HG03280 (cell line): Measurements from ENCODE around the gene TBC1D5.
"Not testable (repeated sequence)": the region's sequence is repeated elsewhere in the genome, so short reads cannot be mapped to it uniquely, and the experiment has no call there.

ENCODE experiments used
- ATAC-seq: cut with Tn5 transposase; IDR thresholded peaks from one replicate; pipeline ENCODE4 v1.9.1; 2021; ENCODE audit warnings: mild to moderate bottlenecking, moderate library complexity; ENCODE audit not compliant: unreplicated experiment

The TBC1D5 gene, protein sequence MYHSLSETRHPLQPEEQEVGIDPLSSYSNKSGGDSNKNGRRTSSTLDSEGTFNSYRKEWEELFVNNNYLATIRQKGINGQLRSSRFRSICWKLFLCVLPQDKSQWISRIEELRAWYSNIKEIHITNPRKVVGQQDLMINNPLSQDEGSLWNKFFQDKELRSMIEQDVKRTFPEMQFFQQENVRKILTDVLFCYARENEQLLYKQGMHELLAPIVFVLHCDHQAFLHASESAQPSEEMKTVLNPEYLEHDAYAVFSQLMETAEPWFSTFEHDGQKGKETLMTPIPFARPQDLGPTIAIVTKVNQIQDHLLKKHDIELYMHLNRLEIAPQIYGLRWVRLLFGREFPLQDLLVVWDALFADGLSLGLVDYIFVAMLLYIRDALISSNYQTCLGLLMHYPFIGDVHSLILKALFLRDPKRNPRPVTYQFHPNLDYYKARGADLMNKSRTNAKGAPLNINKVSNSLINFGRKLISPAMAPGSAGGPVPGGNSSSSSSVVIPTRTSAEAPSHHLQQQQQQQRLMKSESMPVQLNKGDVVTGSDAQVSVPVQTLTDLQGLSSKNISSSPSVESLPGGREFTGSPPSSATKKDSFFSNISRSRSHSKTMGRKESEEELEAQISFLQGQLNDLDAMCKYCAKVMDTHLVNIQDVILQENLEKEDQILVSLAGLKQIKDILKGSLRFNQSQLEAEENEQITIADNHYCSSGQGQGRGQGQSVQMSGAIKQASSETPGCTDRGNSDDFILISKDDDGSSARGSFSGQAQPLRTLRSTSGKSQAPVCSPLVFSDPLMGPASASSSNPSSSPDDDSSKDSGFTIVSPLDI

GRCh38 chr3:17742102-17742879, at the start of gene TBC1D5:
Gene TBC1D5 (minus strand): TSS chr3:17742631. CDS start chr3:17508570, 234,061 bp downstream.
- ATAC-seq = peak; percentile 77

DNA sequence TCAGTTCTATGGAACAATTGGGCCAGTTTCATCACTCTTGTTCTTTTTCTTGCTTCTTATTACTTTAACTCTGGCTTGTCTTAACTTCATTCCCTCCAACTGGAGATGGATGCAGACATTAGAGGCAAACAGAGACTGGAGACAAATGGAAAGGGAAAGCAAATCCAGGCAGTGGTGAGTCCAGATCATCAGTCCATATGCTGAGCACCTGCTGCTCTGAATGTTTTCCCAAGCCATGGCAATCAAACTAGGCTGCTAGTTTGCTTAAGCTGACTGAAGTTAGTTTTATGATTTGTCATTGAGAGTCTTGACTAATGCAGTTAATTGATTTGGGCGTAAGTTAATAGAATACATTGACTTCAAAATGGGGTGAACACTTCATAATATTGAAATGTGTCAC, 41.0 kb upstream of the TBC1D5 start:
- no peak for ATAC-seq

DNA sequence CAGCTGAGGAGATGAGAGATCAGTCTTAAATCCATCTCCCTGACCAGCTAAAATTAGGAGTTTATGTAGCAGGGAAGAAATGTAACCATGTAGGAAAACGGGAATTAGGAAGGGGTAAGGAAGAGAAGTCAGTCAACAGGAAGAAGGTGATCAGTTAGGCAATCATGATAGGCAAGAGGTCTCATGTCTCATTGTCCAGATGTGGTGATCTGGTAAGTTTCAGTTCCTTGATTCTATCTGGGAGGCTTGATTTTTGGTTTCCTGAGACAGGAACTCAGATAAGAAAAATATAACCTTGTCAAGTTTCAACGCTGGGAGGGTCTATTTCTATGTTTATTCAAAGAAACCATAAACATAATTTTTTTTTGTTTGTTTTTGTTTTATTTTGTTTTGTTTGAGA, 40.3 kb upstream of the TBC1D5 start:
- ATAC-seq = no peak

DNA sequence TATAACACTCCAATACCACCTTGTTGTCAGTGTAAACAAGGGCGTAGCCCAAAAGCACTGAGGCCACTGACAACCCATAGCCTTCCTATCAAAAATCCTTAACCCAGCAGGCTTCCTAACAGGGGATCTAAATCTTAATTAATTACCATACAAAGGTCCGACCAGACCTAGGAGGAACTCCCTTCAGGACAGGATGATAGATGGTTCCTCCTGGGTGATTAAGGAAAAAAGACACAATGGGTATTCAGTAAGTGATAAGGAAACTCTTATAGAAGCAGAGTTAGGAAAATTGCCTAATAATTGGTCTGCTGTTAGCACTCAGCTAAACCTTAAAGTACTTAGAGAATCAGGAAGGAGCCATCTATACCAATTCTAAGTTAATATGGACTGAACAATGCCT, 37.9 kb upstream of the TBC1D5 start:
- ATAC-seq = not testable (repeated sequence)

DNA sequence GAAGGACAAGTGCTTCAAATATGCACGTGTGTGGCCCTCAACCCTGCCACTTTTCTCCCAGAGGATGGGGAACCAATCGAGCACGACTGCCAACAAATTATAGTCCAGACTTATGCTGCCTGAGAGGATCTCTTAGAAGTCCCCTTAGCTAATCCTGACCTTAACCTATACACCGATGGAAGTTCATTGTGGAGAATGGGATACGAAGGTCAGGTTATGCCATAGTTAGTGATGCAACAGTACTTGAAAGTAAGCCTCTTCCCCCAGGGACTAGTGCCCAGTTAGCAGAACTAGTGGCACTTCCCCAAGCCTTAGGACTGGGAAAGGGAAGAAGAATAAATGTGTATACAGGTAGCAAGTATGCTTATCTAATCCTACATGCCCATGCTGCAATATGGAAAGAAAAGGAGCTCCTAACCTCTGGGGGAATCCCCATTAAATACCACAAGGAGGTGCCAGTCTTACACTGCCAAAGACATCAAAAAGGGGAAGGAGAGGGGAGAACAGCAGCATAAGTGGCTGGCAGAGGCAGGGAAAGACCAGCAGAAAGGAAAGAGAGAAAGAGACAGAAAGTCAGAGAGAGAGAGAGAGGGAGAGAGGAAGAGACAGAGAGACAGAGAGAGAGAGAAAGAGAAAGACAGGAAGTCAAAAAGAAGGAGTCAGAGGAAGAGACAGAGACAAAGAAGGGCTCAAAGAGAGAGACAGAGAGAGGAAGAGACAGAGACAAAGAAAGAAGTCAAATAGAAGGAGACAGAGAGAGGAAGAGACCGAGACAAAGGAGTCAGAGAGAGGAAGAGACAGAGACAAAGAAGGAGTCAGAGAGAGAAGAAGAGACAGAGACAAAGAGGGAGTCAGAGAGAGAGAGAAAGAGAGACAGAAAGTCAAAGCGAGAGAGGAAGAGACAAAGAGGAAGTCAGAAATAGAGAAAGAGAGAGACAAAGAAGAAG, 37.1 kb upstream of the TBC1D5 start:
- not testable (repeated sequence) for ATAC-seq

DNA sequence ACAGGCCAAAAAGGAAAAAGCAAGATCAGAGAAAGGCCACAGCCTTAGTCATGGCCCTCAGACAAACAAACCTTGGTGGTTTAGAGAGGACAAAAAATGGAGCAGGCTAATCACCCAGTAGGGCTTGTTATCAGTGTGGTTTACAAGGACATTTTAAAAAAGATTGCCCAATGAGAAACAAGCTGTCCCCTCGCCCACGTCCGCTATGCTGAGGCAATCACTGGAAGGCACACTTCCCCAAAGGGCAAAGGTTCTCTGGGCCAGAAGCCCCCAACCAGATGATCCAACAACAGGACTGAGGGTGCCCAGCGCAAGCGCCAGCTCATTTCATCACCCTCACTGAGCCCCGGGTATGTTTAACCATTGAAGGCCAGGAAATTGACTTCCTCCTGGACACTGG, 34.9 kb upstream of the TBC1D5 start:
- not testable (repeated sequence) for ATAC-seq

DNA sequence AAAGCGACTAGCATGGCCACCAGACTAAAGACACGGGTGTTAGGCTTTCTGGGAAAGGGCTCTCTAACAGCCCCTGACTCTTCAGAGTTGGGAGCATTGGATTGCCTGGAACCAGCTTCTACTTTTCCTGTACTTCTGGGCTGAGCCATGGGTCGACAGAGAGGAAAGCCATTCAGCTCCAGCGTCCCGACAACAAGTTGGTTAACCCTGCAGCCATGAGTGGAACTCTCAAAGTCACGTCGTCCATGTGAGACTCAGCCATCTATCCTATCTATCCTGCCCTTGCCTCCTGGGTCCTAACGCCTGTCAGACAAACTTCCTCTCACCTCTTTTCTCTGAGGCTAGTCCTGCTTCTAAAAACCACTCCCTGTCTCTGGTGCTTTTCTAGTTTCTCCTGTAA, 32.6 kb upstream of the TBC1D5 start:
- no peak for ATAC-seq

GRCh38 chr3:17774180-17774910, 31.9 kb upstream of the TBC1D5 start:
- not testable (repeated sequence) for ATAC-seq

DNA sequence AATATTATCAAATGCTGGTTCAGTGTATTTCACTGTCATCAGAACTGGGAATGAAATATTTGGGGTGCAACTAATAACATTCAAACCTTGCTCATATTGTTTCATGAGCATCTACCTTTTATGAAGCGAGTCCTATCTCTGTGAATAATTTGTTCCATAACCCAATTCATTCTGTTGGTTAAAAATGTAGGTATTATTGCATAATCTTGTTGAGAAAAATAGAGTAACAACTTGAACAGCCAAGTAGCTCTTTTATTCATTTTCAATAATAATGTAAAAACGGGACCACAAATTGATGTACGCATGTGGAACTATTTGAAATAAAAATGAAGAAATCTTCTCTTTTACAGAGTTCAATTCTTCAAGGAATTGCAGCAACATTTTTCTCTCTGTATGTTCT, 30.1 kb upstream of the TBC1D5 start:
- ATAC-seq = no peak

DNA sequence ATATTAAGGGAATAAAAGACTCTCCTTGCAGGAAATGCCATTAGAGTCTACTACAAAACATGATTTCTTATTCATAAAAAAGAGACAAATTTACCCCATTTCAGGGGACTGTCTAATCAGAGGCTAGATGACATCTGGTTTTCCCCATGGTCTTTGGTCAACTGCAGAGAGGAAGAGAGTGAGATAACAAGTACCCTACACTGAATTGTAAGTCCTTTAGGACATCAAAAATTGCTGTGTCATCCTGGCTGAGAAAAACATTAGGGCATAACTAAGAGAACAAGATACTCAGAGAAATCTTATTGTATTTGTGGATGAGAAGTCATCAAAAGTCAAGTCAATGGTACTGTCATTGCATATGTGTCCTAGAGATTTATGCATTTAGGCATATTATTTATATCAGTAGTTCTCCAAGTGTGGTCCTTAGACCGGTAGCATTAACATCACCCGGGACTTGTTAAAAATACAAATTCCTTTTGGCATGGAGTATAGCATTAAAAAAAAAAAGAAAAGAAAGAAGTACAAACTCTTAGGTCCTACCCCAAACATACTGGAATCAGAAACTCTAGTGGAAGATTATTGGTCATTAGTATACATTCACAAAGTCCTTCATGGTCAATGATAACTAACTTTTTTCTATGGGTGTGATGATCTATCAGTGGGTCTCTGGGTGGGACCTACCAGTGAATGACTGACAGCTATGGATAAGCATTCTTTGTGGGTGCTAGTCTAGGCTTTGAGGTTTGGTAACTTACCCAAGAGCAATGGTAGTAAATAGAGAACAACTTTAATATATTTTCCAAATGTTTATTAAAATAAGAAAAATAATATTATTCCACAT, 29.0 kb upstream of the TBC1D5 start:
- ATAC-seq = no peak

- no peak for ATAC-seq
These were observed 28.3 kb upstream of the TBC1D5 start for GRCh38 chr3:17770682-17771081.

GRCh38 chr3:17765819-17766472, 23.5 kb upstream of the TBC1D5 start:
- peak; percentile 51 for ATAC-seq

GRCh38 chr3:17761563-17761962, 19.1 kb upstream of the TBC1D5 start:
- ATAC-seq = no peak

DNA sequence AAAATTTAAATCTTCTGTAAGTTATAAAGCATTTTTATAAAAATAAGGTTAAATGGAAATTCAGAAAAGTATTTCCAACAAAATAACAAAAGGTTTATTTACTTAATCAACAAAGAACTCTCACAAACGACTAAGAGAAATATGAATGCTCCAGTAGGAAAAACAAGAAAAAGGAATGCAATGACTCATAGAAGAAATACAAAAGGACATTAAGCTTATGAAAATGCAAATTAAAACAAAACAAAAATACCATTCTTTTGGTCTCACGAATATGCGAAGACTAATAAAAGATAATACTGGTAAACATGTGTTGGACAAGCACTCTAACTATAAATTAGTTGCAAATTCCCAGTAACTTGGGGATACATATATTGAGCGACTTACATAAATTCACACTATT, 17.5 kb upstream of the TBC1D5 start:
- no peak for ATAC-seq

DNA sequence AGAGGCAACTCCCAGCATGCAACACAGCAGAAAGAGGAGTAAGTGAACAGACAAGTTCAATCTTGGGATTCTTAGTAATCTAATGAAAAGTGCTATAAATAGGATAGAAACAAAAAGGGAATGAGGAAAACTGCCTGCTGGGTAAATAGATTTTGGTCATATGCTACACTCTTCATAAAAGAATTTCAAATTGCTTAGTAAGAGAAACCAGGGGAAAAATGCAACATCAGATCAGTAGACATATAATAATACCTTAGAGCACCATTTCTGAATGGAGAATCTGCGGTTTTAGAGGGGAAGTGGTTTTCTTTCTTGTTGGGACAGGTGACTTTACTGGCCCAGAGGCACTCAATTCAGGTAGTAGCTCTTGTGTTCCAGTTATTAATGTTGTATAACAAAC, 13.4 kb upstream of the TBC1D5 start:
- ATAC-seq = no peak

- ATAC-seq = no peak
These were observed 11.2 kb upstream of the TBC1D5 start for GRCh38 chr3:17753632-17753992.

DNA sequence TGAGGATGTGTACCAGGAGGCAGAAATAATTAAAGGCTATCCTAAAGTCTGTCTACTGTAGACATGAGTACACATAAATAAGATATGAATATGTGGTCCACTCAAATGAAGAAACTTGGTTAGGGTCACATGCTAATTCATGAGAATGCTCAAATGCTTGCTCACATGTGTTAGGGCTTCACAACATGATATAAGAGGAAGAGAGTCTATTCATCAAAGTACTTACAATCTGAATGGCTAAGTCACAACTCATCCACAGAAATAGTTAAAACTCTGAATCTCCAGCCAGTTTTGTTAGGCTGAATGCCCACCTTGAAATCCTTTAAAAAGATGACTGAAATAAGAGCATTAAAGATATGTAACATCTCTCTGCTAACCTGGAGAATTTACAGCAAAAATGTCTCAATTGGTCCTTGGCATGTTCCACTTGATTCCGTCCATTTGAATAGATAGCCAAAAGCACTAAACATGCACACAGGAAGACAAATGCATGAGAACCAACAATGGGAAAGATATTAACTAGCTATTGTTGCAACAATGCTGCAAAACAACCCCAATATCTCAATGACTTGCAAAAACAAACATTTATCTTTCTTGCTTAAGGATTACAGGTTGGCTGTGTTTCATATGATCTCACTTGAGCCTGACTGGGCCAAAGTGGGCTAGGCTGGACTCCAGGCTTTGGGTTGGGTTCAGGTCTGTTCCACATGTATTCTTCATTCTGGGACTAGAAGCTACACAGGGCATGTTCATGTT, 10.6 kb upstream of the TBC1D5 start:
- no peak for ATAC-seq
